HT1080 (cell line): Measurements from ENCODE around the gene LEMD3. TPM values are rescaled to one million over a fixed set of nuclear protein-coding genes. Genes with fewer than 3 reads are reported as not detected.

Experiments
- DNase-seq: peaks from one replicate; pipeline ENCODE4 v3.0.0-alpha.2; 2015; ENCODE audit warnings: low read depth
- polyA plus RNA-seq, 2 experiments: library from polyadenylated mRNA; depleted of rRNA; stranded (reverse); fragments of >200 nt; gene quantifications; 2 replicates each; pipeline ENCODE4 v1.2.3, GENCODE V29; 2015
- total RNA-seq: library from RNA; depleted of rRNA; stranded (reverse); fragments of >200 nt; shearing (Covaris generic); gene quantifications from 2 replicates; pipeline ENCODE4 v1.2.3, GENCODE V29; 2014; rRNA removed

LEMD3 gene
- 23.7 and 24.8 TPM in 2 replicates for total RNA-seq
- 9.6 and 13.9 TPM in 2 replicates for polyA plus RNA-seq (2015; cell fraction: cytosol; rRNA removed)
- 40.3 and 50.3 TPM in 2 replicates for polyA plus RNA-seq (2015; cell fraction: nucleus; rRNA removed)

- DNase-seq = peak; percentile 88
Measured at GRCh38 chr12:65169320-65170208, at the start of gene LEMD3. Gene LEMD3 (plus strand): TSS chr12:65169583. CDS start chr12:65169597, 14 bp downstream.

- no peak for DNase-seq
Measured at GRCh38 chr12:65121049-65121955, 48.1 kb upstream of the LEMD3 start, which contains the start of gene WIF1. Gene WIF1 (minus strand): TSS chr12:65121305. CDS start chr12:65121191, 114 bp downstream.

GRCh38 chr12:65121956-65122469, 47.4 kb upstream of the LEMD3 start:
- no peak for DNase-seq

- DNase-seq = no peak
Measured at GRCh38 chr12:65122703-65123102, 46.7 kb upstream of the LEMD3 start.

- DNase-seq = peak; percentile 10
Measured at GRCh38 chr12:65123435-65124063, 45.8 kb upstream of the LEMD3 start.

GRCh38 chr12:65125247-65125646, 44.1 kb upstream of the LEMD3 start:
- no peak for DNase-seq

GRCh38 chr12:65125975-65126374, 43.4 kb upstream of the LEMD3 start:
- DNase-seq = no peak

GRCh38 chr12:65126482-65126881, 42.9 kb upstream of the LEMD3 start:
- no peak for DNase-seq

GRCh38 chr12:65133879-65134278, 35.5 kb upstream of the LEMD3 start:
- no peak for DNase-seq

GRCh38 chr12:65139389-65139788, 30.0 kb upstream of the LEMD3 start:
- DNase-seq = no peak

GRCh38 chr12:65140738-65141137, 28.6 kb upstream of the LEMD3 start:
- no peak for DNase-seq

GRCh38 chr12:65147312-65147905, 22.0 kb upstream of the LEMD3 start:
- no peak for DNase-seq

- DNase-seq = peak; percentile 52
Measured at GRCh38 chr12:65152012-65152411, 17.4 kb upstream of the LEMD3 start.

- DNase-seq = no peak
Measured at GRCh38 chr12:65152596-65152995, 16.8 kb upstream of the LEMD3 start.

- DNase-seq = no peak
Measured at GRCh38 chr12:65155784-65156183, 13.6 kb upstream of the LEMD3 start.

GRCh38 chr12:65156366-65156841, 13.0 kb upstream of the LEMD3 start:
- peak; percentile 52 for DNase-seq

GRCh38 chr12:65157091-65157490, 12.3 kb upstream of the LEMD3 start:
- DNase-seq = no peak

- no peak for DNase-seq
Measured at GRCh38 chr12:65162609-65163008, 6.8 kb upstream of the LEMD3 start.

GRCh38 chr12:65164244-65164643, 5.1 kb upstream of the LEMD3 start:
- DNase-seq = no peak

GRCh38 chr12:65164774-65165173, 4.6 kb upstream of the LEMD3 start:
- no peak for DNase-seq
